Body of pancreas (tissue), 4 donors: ENCODE results near the gene CLCF1. TPM values are rescaled to one million over a fixed set of nuclear protein-coding genes. Genes with fewer than 3 reads are reported as not detected.
"Not testable (repeated sequence)": the region's sequence is repeated elsewhere in the genome, so short reads cannot be mapped to it uniquely, and the experiment has no call there.

Source experiments
- ATAC-seq: fragments of 150-250 bp; one replicate; pipeline ENCODE4 v1.9.1; 2016
- DNase-seq, 4 donors: peaks; one replicate each; pipeline ENCODE4 v3.0.0-alpha.2; 2019
- H3K27ac ChIP-seq, 4 donors: fragments of 200-600 bp; sonication (generic); 1 replicate in 3 of 4; 2 replicates in 1 of 4; pipeline versions ENCODE4 v1.5.1 to v1.6.1; 2016 to 2019; ENCODE audit warnings: mild to moderate bottlenecking in 1 of 4, mixed read lengths in 1 of 4, moderate library complexity in 1 of 4
- H3K27me3 ChIP-seq, 2 donors: fragments of 200-600 bp; sonication (generic); one replicate each; pipeline ENCODE4 v1.6.0; 2016; ENCODE audit warnings: mild to moderate bottlenecking in 1 of 2
- H3K36me3 ChIP-seq, 2 donors: fragments of 200-600 bp; sonication (generic); replicated peaks in 1 of 2; 2 replicates each; pipeline ENCODE4 v1.5.1; 2016; ENCODE audit warnings: low read depth in 2 of 2; ENCODE audit not compliant: insufficient read depth in 1 of 2
- H3K4me1 ChIP-seq: fragments of 200-600 bp; sonication (generic); one replicate; pipeline ENCODE4 v1.6.0; 2016
- H3K4me3 ChIP-seq, 2 donors: fragments of 200-600 bp; sonication (generic); 1 replicate in 1 of 2; 2 replicates in 1 of 2; pipeline ENCODE4 v1.5.1; 2016 to 2019
- H3K9me3 ChIP-seq, 3 donors: fragments of 200-600 bp; sonication (generic); 1 replicate in 2 of 3; 2 replicates in 1 of 3; pipeline ENCODE4 v1.5.1; 2016
- POLR2A ChIP-seq, 3 donors: fragments of 450-650 bp; IDR thresholded peaks; one replicate each; pipeline ENCODE4 v1.6.1; 2016; ENCODE audit warnings: antibody characterized with exemption in 3 of 3, mild to moderate bottlenecking in 2 of 3
- WGBS, 2 donors: methylation state at CpG; one replicate each; pipeline ENCODE4 v1.1.5; 2017; 5-methylcytosine and 5-hydroxymethylcytosine counted together
- intact Hi-C: fragments of 100-400 bp; cut with DNase I; formaldehyde crosslinking; loops from one replicate; pipeline ENCODE4 v1.15.1; 2023
- total RNA-seq, 2 donors: library from RNA; depleted of rRNA; stranded (reverse); fragments of >200 nt; gene quantifications; one replicate each; pipeline ENCODE4 v1.1.0, GENCODE V29; 2016
- TF ChIP-seq, protein P1 (sequence below), 7 experiments: fragments of 450-650 bp in 4 of 7; fragments of 200-600 bp in 3 of 7; sonication (generic) in 3 of 7; IDR thresholded peaks; one replicate each; pipeline ENCODE4 v1.5.1; 2016 to 2019; ENCODE audit warnings: antibody characterized with exemption in 7 of 7

Gene CLCF1
- total RNA-seq, 2 donors from 2014 or later, result 2.3 to 14.5 TPM

DNA sequence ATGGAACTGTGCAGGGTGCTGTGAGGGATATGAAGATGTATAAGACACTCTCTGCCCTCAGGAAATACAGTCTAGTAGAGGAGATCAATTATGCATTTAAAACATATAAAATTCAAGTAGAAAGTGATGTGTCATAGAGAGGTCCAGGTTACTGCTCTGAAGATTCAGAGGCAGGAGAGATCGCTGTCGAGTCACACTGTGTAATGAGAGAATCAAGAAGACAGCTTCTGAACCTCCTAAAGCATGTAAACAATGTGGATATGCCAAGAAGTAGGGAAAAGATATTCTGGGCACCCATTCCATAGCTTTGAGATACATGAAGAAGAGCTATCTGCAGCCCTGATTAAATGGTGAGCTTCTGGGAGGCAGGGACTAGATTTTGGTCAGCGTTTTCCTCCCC lies 53.4 kb downstream of the CLCF1 start:
- Histone ChIP-seq H3K27me3 (no peaks in the 10 kb centered on the region), H3K36me3 (no peaks in the 10 kb centered on the region), H3K4me3 (no peak overlapping the region), H3K27ac (no peak overlapping the region), H3K4me1 (peaks cover 10% of the 10 kb centered on the region), H3K9me3 (no peaks in the 10 kb centered on the region)
- no peak for TF ChIP-seq POLR2A (IDR thresholded peaks at IDR 0.05)
- TF ChIP-seq, protein P1, sequence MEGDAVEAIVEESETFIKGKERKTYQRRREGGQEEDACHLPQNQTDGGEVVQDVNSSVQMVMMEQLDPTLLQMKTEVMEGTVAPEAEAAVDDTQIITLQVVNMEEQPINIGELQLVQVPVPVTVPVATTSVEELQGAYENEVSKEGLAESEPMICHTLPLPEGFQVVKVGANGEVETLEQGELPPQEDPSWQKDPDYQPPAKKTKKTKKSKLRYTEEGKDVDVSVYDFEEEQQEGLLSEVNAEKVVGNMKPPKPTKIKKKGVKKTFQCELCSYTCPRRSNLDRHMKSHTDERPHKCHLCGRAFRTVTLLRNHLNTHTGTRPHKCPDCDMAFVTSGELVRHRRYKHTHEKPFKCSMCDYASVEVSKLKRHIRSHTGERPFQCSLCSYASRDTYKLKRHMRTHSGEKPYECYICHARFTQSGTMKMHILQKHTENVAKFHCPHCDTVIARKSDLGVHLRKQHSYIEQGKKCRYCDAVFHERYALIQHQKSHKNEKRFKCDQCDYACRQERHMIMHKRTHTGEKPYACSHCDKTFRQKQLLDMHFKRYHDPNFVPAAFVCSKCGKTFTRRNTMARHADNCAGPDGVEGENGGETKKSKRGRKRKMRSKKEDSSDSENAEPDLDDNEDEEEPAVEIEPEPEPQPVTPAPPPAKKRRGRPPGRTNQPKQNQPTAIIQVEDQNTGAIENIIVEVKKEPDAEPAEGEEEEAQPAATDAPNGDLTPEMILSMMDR (IDR thresholded peaks at IDR 0.05), result no peak
- DNase-seq (no peak), ATAC-seq (no peak)
- intact Hi-C loops, result no loop called here
- WGBS, 2 donors, result 87 to 88% methylated on average over 3 of the region's 3 CpGs

DNA sequence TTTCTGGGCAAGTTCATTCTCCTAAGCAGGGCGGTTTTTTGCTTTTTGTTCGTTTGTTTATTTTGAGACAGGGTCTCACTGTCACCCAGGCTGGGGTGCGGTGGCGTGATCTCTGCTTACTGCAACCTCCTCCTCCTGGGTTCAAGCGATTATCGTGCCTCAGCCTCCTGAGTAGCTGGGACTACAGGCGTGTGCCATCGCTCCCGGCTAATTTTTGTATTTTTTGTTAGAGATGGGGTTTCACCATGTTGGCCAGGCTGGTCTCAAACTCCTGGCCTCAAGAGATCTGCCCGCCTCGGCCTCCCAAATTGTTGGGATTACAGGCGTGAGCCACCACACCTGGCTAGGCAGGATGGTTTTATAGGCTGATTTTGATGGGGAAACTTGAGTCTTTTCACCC lies 54.5 kb downstream of the CLCF1 start:
- H3K27me3 ChIP-seq, DNase-seq, intact Hi-C loops, H3K4me1 ChIP-seq, H3K36me3 ChIP-seq, ATAC-seq, H3K27ac ChIP-seq, H3K4me3 ChIP-seq, H3K9me3 ChIP-seq: not testable (repeated sequence)
- 72 to 79% methylated on average over 12 of the region's 12 CpGs for WGBS, 2 donors

DNA sequence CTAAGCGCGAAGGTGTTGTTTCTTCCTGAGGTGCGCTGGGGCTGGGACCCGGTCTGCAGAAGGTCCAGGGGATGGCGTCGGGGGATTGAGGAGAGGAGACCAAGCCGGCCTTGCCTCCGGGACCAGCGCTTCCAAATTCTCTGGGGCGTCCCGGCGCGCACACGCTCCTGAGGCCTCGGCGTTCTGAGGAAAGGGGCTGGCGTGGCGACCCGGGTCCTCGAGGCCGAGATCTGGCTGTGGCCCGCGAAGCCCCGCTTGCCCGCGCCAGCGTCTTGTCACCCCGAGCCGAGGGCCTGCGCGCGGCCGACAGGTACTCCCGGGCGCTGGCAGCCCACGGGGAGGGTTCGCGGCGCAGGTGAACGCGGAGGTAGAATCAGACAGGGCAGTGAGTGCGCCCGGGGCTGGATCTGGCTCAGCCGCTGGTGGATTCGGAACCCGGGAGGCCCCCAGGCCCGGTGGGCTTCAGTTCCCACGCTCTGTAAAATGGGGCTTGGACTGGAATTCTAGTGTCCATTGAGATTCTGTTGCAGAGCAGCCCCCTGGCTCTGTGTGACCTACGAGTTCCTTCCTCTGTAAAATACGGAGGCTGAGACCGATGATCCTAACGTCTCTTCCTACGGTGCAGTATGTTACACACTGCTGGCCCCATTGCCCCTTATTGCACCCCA lies 55.4 kb downstream of the CLCF1 start:
- intact Hi-C loops, result no loop called here

DNA sequence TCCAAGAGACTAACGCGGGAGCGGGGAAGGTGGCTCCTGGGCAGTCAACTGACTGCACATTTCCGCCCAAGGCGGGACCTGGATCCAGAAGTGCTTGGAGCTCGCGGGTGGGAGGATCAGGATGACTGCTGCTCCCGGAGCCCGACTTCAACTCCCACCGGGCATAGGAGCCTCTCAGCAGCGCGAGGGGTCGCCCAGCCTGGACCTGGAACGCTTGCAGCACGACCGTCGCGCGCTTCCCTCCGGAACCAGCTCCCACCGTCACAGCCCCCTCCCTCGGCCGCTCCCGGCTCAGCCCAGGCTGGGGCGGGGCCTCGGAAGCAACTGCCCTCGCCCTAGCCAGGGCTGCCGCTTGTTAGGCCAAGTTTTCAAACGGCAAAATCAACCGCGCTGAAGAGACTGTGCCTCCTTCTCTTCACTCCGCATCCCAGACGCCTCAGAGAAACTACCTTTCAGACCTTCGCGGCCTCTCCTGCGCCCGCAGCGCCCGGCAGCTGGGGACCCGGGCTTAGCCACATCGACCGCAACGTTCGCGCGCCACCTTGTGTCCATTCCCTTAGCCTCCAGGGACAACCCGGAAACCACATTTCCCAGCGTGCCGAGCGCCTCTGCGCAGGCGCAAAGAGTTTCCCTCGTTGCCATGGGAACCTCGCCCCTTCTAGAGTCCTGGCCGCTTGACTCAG lies 56.1 kb downstream of the CLCF1 start:
- ATAC-seq, result peak; percentile 94
- Histone ChIP-seq H3K4me3 (peak overlapping the region; percentile 70 to 82), H3K27me3 (no peaks in the 10 kb centered on the region), H3K9me3 (no peaks in the 10 kb centered on the region), H3K27ac (peak overlapping the region; percentile 76 to 95 (median 88)), H3K36me3 (no peaks in the 10 kb centered on the region), H3K4me1 (peaks cover 13% of the 10 kb centered on the region)
- 0 to 1% methylated on average over 43 to 55 of the region's 55 CpGs for WGBS, 2 donors
- peak; percentile 30 to 75 (median 69) for TF ChIP-seq POLR2A (IDR thresholded peaks at IDR 0.05)
- TF ChIP-seq, protein P1 (IDR thresholded peaks at IDR 0.05), result peak; percentile 80 to 100 (median 99)
- DNase-seq, result peak; percentile 97 to 99 (median 98)
- intact Hi-C loops, result no loop called here

More for the DNA sequence above, 55.4 kb downstream of the CLCF1 start:
- H3K4me3 ChIP-seq, result peak overlapping the region; percentile 70 to 82
- WGBS, 2 donors, result 1% methylated on average over 19 to 53 of the region's 53 CpGs
- ATAC-seq, result peak; percentile 43
- H3K4me1 ChIP-seq, result peaks cover 10% of the 10 kb centered on the region
- H3K36me3 ChIP-seq, result no peaks in the 10 kb centered on the region
- no peaks in the 10 kb centered on the region for H3K9me3 ChIP-seq
- no peaks in the 10 kb centered on the region for H3K27me3 ChIP-seq
- peak in 3 of 4 donors; percentile 55 to 63 (median 58) for DNase-seq
- peak overlapping the region; percentile 63 to 95 (median 85) for H3K27ac ChIP-seq
- TF ChIP-seq, protein P1 (IDR thresholded peaks at IDR 0.05), result no peak
- no peak for TF ChIP-seq POLR2A (IDR thresholded peaks at IDR 0.05)

DNA sequence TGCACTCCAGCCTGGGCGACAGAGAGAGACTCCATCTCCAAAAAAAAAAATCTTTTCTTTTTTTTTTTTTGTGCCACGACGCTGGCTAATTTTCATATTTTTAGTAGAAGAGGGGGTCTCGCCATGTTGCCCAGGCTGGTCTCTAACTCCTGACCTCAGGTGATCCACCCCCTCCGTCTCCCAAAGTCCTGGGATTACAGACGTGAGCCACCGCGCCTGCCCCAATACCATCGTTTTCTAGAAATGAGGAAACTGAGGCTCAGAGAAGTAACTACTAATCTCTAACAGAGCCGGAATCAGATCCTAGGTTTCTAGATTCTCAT lies 56.6 kb downstream of the CLCF1 start:
- DNase-seq (no peak), ATAC-seq (no peak)
- TF ChIP-seq POLR2A (IDR thresholded peaks at IDR 0.05), result no peak
- TF ChIP-seq, protein P1 (IDR thresholded peaks at IDR 0.05), result no peak
- WGBS, 2 donors, result 0% methylated on average over 9 to 10 of the region's 10 CpGs
- H3K27ac ChIP-seq, result peak overlapping the region; percentile 76 to 95 (median 88)
- H3K36me3 ChIP-seq, result no peaks in the 10 kb centered on the region
- peaks cover 14% of the 10 kb centered on the region for H3K4me1 ChIP-seq
- H3K27me3 ChIP-seq, result no peaks in the 10 kb centered on the region
- no peaks in the 10 kb centered on the region for H3K9me3 ChIP-seq
- intact Hi-C loops, result no loop called here
- peak overlapping the region; percentile 70 to 82 for H3K4me3 ChIP-seq
